Retinal pigment epithelial cell (primary cell): ENCODE measurements around the gene JMJD6.

Source experiments
- DNase-seq: peaks from one replicate; pipeline ENCODE4 v3.0.0-alpha.2; 2010; ENCODE audit warnings: low read depth
- H3K4me3 ChIP-seq: 2 replicates; pipeline ENCODE4 v1.5.1; 2011; ENCODE audit warnings: mild to moderate bottlenecking, low read length, control low read depth, moderate library complexity
- CTCF ChIP-seq: conservative IDR thresholded peaks from 2 replicates; pipeline ENCODE4 v1.5.1; 2011; ENCODE audit warnings: low read depth, low read length, control low read depth, inconsistent platforms

Gene JMJD6

GRCh38 chr17:76706817-76707216 lies 19.6 kb downstream of the JMJD6 start:
- no peak for DNase-seq
- no peak for TF ChIP-seq CTCF
- no peak overlapping the region for H3K4me3 ChIP-seq

GRCh38 chr17:76704805-76705204 lies 21.6 kb downstream of the JMJD6 start:
- TF ChIP-seq CTCF: no peak
- DNase-seq: no peak
- no peak overlapping the region for H3K4me3 ChIP-seq

GRCh38 chr17:76702941-76703637 lies 23.3 kb downstream of the JMJD6 start:
- no peak for TF ChIP-seq CTCF
- DNase-seq: no peak
- no peak overlapping the region for H3K4me3 ChIP-seq

- no peak overlapping the region for H3K4me3 ChIP-seq
- TF ChIP-seq CTCF: no peak
- DNase-seq: no peak
These were observed 24.3 kb downstream of the JMJD6 start for GRCh38 chr17:76702076-76702475.

GRCh38 chr17:76701471-76701967 lies 24.9 kb downstream of the JMJD6 start:
- DNase-seq: no peak
- no peak for TF ChIP-seq CTCF
- H3K4me3 ChIP-seq: no peak overlapping the region

- TF ChIP-seq CTCF: no peak
- H3K4me3 ChIP-seq: peak overlapping the region; percentile 4
- no peak for DNase-seq
These were observed 25.6 kb downstream of the JMJD6 start for GRCh38 chr17:76700617-76701470.
